Stimulated activated naive B cell treated with anti-CD40 and anti-IgM and Interleukin-4, amounts not matched to agents 10 μg/mL and 1 μg/mL and 100 μg/mL, for 72 hours (primary cell): ENCODE results near the gene DDX51.
"Not testable (repeated sequence)": the region's sequence is repeated elsewhere in the genome, so short reads cannot be mapped to it uniquely, and the experiment has no call there.

Experiments
- ATAC-seq, 2 donors: fragments of 150-1000 bp; cut with Tn5 transposase; replicated peaks; 2 replicates each; pipeline ENCODE4 v1.10.0; 2021; ENCODE audit warnings: moderate library complexity in 1 of 2
- DNase-seq: peaks from one replicate; pipeline ENCODE4 v3.0.0; 2021
- H3K27ac Mint-ChIP-seq: one replicate; pipeline ENCODE4 v1.8.0; 2022; ENCODE audit warnings: mild to moderate bottlenecking, mixed read lengths
- H3K27me3 Mint-ChIP-seq, 2 donors: one replicate each; pipeline ENCODE4 v1.8.0; 2022; ENCODE audit warnings: mixed read lengths in 2 of 2
- H3K36me3 Mint-ChIP-seq, 2 donors: one replicate each; pipeline ENCODE4 v1.8.0; 2022; ENCODE audit warnings: mixed read lengths in 2 of 2, mild to moderate bottlenecking in 1 of 2
- H3K4me1 Mint-ChIP-seq, 2 donors: one replicate each; pipeline ENCODE4 v1.8.0; 2022; ENCODE audit warnings: mixed read lengths in 2 of 2, mild to moderate bottlenecking in 1 of 2
- H3K4me3 Mint-ChIP-seq, 2 donors: one replicate each; pipeline ENCODE4 v1.8.0; 2022; ENCODE audit warnings: mild to moderate bottlenecking in 2 of 2, mixed read lengths in 2 of 2, moderate library complexity in 1 of 2
- H3K9me3 Mint-ChIP-seq, 2 donors: one replicate each; pipeline ENCODE4 v1.8.0; 2022; ENCODE audit warnings: mixed read lengths in 2 of 2, mild to moderate bottlenecking in 1 of 2

The DDX51 gene

DNA sequence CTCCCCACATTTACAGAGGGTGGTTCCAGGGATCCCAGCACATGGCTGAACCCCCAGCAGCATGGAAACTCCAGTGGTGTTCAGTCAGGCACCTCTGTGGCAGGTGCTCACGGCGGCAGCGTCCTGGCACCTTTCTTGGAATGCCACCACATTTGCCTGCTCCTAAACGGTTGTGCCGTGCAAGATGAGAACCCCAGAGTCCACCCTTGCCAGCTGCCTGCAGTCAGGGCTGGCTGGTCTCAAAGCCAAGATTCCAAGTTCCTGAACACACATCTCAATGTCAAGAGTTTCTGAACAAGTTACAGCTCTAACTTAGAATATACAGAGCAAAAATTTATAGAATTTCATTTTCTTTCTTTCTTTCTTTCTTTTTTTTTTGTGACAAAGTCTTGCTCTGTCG, 38.7 kb downstream of the DDX51 start:
- no peaks in the 10 kb centered on the region for H3K4me1 Mint-ChIP-seq
- ATAC-seq (no peak), DNase-seq (no peak)
- H3K9me3 Mint-ChIP-seq = no peaks in the 10 kb centered on the region
- H3K4me3 Mint-ChIP-seq = no peak overlapping the region
- H3K27ac Mint-ChIP-seq = no peak overlapping the region
- H3K36me3 Mint-ChIP-seq = peaks cover 15 to 22% of the 10 kb centered on the region in 2 donors
- H3K27me3 Mint-ChIP-seq = no peaks in the 10 kb centered on the region

DNA sequence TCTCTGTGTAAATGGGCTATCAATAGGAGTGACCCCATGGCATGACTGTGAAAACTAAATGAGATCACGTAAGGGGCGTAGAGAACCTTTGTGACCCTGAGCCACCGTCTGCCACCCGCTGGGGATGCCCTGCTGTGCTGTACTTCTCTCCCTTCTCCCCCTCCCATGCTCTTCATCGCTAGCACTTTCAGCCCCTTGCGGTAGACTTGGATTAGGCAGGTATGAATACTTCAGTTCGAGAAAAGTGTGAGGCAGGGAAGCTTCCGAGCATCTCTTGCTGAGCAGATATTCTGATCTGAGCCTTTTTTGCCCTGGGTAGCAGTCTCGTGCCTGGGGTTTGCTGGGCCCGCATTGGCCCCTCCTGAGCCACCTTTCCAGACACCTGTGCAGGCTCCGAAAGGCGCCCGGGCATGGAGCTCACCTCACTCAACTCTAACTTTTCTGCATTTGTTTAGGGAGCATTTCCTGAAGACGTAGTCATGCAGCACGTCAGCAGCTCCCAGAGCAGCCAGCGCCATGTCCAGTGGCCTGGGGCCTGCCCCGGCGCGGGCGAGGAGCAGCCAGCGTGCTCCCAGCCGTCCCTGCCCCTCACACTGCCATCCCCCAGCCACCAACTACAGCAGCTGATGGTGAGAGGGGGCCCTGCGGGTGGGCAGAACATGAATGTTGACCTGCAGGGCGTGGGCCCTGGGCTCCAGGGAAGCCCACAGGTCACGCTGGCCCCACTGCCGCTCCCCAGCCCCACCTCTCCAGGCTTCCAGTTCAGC, 40.4 kb downstream of the DDX51 start:
- H3K27me3 Mint-ChIP-seq = no peaks in the 10 kb centered on the region
- ATAC-seq (no peak), DNase-seq (no peak)
- no peak overlapping the region for H3K27ac Mint-ChIP-seq
- H3K36me3 Mint-ChIP-seq = peaks cover 13 to 21% of the 10 kb centered on the region in 2 donors
- peaks cover 0 to 1% of the 10 kb centered on the region in 2 donors for H3K4me1 Mint-ChIP-seq
- no peaks in the 10 kb centered on the region for H3K9me3 Mint-ChIP-seq
- no peak overlapping the region for H3K4me3 Mint-ChIP-seq

DNA sequence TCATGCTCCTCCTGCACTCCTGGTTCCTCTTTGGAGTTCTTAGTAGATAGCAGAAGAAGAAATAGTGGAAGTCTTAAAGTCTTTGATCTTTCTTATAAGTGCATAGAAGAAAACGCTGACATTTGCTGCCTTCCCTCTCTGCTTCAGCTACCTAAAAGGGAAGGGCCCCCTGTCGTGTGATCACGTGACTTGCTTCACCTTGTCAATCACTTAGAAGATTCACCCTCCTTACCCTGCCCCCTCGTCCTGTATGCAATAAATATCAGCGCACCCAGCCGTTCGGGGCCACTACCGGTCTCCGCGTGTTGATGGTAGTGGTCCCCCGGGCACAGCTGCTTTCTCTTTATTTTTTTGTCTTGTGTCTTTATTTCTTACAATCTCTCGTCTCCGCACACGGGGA, 41.0 kb downstream of the DDX51 start:
- H3K27ac Mint-ChIP-seq, H3K4me1 Mint-ChIP-seq, DNase-seq, ATAC-seq, H3K27me3 Mint-ChIP-seq, H3K9me3 Mint-ChIP-seq, H3K4me3 Mint-ChIP-seq: not testable (repeated sequence)
- peaks cover 11 to 20% of the 10 kb centered on the region in 2 donors for H3K36me3 Mint-ChIP-seq

DNA sequence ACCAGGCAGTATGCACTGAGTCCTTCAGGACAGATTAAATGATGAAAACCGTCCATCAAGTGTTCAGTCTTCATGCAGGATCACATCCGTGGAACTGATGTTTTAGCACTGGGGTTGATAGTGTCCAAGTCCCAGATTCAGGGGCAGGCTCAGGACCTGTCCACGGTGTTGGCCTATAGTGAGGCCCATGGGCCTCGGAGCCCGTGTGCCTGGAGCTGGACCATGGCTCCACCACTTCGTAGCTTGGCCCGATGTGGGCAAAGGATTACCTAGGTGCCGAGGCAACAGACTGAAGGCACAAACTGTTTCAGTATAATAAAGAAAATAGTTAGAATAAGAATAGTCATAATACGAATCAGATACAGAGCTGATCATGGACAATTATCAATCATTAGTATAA, 41.8 kb downstream of the DDX51 start:
- Mint-ChIP-seq H3K4me1 (peaks cover 0 to 1% of the 10 kb centered on the region in 2 donors), H3K4me3 (no peak overlapping the region), H3K27me3 (no peaks in the 10 kb centered on the region), H3K27ac (no peak overlapping the region), H3K9me3 (no peaks in the 10 kb centered on the region), H3K36me3 (peaks cover 11 to 25% of the 10 kb centered on the region in 2 donors)
- ATAC-seq = no peak
- no peak for DNase-seq

DNA sequence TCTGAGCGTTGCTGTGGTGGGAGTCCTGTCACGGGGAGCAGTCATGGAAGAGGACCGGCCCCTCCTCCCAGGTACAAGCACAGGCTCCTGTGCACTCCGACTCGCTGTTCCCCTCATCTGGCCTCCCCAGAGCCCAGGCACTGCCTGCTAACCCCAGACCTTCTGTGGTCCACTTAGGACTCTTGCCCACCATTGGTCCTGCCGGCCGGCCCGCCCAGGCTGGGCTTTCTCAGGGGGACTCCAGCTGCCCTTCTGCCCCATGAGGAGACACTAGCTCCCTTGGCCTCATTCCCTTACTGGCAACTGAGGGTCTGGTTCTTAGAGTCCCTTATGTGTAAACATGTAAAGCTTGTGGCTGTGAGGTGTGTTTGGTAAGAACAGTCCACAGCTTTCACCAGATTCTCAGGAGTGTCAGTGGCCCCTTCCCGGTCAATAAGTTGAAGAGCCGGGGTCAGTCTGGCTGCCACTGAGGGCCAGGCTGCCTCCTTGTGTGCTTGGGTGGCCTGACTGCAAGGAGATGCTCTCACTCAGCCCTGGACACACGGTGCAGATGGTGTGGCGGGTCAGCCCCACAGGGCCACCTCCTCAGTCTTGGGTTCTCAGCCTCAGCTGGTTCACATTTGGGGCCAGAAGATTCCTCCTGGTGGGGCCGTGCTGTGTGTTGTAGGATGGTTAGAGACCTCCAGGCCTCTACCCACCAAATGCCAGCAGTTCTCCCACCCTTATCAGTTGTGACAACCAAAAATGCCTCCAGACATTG, 43.6 kb downstream of the DDX51 start:
- Mint-ChIP-seq H3K36me3 (peaks cover 25 to 39% of the 10 kb centered on the region in 2 donors), H3K4me3 (no peak overlapping the region), H3K27ac (peak overlapping the region; percentile 37), H3K27me3 (no peaks in the 10 kb centered on the region), H3K9me3 (peaks cover 6 to 8% of the 10 kb centered on the region in 2 donors), H3K4me1 (peaks cover 7 to 12% of the 10 kb centered on the region in 2 donors)
- DNase-seq (no peak), ATAC-seq (no peak)

DNA sequence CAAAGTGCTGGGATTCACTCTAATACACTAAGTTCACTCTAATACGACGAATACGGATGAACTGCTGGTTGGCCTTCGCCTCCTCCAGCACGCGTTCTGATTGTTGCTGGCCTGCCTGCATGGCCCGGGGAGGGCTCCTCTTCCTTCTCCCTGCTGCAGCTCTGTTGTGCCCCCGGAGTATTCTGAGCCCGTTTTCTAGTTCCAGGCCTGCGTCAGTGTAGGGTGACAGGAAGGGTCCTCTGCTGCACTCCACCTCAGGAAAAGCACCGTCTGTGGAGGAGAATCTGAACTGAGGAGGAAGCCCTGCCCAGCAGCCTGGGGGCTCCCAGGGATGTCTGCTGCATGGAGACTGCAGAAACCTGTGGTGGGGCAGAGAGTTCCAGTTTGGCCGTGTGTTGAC, 44.4 kb downstream of the DDX51 start:
- DNase-seq = no peak
- peaks cover 7 to 19% of the 10 kb centered on the region in 2 donors for H3K4me1 Mint-ChIP-seq
- no peak for ATAC-seq
- no peaks in the 10 kb centered on the region for H3K27me3 Mint-ChIP-seq
- H3K4me3 Mint-ChIP-seq = no peak overlapping the region
- no peak overlapping the region for H3K27ac Mint-ChIP-seq
- peaks cover 6 to 8% of the 10 kb centered on the region in 2 donors for H3K9me3 Mint-ChIP-seq
- H3K36me3 Mint-ChIP-seq = peaks cover 29 to 36% of the 10 kb centered on the region in 2 donors

DNA sequence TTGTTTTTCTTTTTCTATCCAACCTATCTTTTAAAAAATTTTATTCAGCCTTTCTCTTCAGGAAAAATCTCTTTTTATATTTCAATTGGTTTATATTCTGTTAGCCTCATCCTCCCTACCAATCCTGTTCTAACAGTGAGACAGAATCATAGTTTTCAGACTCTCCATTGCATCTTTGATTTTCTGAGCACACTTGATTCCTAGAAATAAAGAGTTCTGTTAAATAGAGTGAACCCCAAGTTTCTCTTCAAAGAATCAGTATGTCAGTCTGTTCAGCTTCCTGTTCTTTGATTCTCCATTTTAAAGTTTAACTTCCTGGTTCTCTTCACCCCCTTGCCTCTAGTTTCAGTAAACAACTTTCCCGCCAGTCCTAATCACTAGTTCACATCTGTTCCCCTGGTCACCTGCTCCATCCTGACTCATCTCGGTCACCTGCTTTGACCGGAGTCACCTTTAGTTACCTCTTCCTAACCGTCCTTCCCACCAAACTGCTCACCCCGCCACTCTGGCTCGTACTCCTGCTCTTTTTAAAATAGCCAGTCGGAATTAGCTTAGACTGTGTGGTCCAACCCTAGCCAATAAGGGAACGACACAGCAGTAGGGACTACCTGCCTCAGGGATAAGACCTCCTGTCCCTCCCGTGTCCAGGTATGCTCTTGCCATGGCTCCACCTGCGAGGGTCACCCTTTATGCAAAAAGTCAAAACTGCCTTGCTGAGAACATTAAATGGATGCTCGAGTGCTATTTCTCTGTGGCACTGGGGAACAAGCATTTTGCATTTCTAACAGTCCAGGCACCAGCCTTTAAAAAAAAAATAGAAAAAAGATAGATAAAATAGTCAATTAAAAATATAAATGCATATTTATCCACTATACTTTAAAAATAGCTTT, 48.4 kb downstream of the DDX51 start:
- DNase-seq (no peak), ATAC-seq (no peak)
- H3K4me3 Mint-ChIP-seq = no peak overlapping the region
- peak overlapping the region; percentile 80 for H3K27ac Mint-ChIP-seq
- H3K36me3 Mint-ChIP-seq = peaks cover 29 to 54% of the 10 kb centered on the region in 2 donors
- H3K4me1 Mint-ChIP-seq = peaks cover 7 to 20% of the 10 kb centered on the region in 2 donors
- H3K9me3 Mint-ChIP-seq = peaks cover 6 to 8% of the 10 kb centered on the region in 2 donors
- H3K27me3 Mint-ChIP-seq = no peaks in the 10 kb centered on the region

DNA sequence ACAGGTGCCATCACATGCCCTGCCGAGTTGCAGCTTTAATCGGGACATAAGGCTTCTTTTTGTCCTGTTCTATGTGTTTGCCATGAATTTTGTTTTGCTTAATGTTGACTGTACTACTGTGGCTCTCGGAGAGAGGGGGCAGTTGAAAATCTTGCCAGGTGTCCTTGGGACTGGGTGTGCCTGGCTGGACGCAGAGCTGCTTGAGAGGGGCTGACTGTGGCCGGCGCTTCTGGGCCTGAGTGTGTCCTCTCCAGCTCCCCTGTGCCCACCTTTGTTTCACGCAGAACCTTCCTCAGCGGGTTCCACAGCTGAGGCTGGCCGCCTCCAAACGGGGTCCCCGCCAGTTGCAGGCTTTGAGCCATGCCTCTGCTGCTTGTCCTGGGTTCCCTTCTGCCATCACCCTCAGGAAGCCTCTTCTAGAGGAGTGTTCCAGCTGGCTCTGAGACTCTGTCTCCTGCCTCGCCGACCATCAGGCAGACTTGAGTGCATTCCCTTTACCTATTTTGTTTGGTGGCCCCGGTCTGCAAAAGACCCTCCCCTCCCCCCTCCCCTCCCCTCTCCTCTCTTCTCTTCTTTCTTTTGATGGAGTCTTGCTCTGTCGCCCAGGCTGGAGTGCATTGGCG, 49.7 kb downstream of the DDX51 start:
- Mint-ChIP-seq H3K27ac (no peak overlapping the region), H3K36me3 (peaks cover 30 to 53% of the 10 kb centered on the region in 2 donors), H3K4me3 (no peak overlapping the region), H3K4me1 (peaks cover 12 to 30% of the 10 kb centered on the region in 2 donors), H3K9me3 (peaks cover 6 to 8% of the 10 kb centered on the region in 2 donors), H3K27me3 (no peaks in the 10 kb centered on the region)
- DNase-seq = no peak
- ATAC-seq = no peak

DNA sequence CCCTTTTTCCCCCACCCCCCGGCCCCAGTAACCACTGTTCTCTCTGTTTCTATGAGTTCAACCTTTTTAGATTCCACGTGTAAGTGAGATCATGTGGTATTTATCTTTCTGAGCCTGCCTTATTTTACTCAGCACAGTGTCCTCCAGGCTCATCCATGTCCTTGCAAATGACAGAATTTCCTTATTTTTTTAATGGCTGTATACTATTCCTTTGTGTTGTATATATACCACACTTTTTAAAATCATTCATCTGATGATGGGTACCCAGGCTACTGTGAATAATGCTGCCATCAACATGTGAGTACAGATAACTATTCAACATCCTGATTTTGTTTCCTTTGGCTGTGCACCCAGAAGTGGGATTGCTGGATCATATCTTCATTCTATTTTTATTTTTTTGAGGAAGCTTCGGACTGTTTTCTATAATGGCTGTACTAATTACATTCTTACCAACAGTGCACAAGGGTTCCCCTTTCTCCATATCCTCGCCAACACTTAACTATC, 54.7 kb downstream of the DDX51 start:
- no peak for DNase-seq
- H3K4me3 Mint-ChIP-seq = no peak overlapping the region
- peaks cover 11 to 47% of the 10 kb centered on the region in 2 donors for H3K36me3 Mint-ChIP-seq
- no peak overlapping the region for H3K27ac Mint-ChIP-seq
- H3K4me1 Mint-ChIP-seq = peaks cover 18 to 21% of the 10 kb centered on the region in 2 donors
- H3K27me3 Mint-ChIP-seq = no peaks in the 10 kb centered on the region
- ATAC-seq = no peak
- no peaks in the 10 kb centered on the region for H3K9me3 Mint-ChIP-seq
